ENCODE data around the gene CCNH.

CCNH gene

DNA sequence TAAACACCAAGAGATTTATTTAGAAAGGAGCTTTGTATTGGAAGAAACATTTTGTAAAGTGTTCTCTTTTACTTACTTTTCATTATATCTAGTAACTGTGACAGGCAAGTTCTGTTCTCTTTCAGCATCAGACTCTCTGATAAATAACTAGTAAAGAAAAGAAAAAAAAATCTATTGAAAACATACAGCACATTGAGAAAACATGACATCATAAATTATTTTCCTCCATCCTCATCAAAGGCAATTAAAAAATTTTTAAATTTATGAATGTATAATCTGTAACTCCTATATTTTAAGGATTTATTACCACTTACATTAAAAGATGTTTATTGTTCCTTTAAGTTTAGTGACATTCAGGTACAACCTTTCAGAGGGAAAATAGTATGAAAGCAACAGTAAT lies 11.1 kb downstream of the CCNH start:
- no peak for DNase-seq

- no peak for DNase-seq
Observed at GRCh38 chr5:87400305-87400899, 12.3 kb downstream of the CCNH start.

- no peak for DNase-seq
Observed at GRCh38 chr5:87399720-87400119, 13.0 kb downstream of the CCNH start.

GRCh38 chr5:87398981-87399614 lies 13.6 kb downstream of the CCNH start:
- DNase-seq: no peak

- DNase-seq: no peak
Observed at GRCh38 chr5:87394411-87395165, 18.1 kb downstream of the CCNH start.

DNA sequence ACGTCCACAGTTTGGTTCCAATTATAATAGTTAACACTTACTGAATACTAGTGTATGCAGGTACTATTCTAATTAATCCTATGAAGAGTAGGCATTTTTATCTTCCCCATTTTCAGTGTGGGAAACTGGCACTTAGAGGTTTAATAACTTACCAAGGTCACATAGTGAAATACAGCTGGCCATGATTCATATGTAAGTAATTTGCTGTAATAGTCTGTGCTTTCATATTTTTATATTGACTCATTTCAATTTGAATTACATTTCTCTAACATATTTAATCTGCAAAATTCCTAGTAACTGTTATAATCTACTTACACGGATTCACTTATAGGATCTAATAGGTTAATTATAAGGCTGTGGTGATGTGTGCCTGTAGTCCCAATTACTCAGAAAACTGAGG lies 19.4 kb downstream of the CCNH start:
- DNase-seq: no peak

- no peak for DNase-seq
Observed at GRCh38 chr5:87392801-87393200, 19.9 kb downstream of the CCNH start.

DNA sequence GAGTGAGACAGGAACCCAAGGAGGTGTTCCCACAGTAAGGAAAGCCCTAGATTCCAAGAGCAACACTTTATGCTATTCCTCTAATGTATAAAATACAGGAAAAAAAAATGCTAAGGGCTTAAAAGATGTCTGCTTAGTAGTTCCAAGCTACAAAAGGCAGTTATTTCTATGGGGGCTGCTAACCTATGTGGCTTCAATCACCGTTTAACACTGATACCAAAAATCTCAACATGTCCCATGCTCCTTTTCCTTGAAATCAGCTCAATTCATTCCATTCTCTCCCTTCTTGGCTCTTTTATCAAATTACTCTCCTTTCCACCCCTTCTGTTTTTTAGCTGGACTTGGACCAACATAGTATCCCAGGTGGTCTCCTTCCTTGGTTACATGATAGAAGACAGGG lies 20.6 kb downstream of the CCNH start:
- DNase-seq: no peak

GRCh38 chr5:87390576-87391199 lies 22.0 kb downstream of the CCNH start:
- no peak for DNase-seq

GRCh38 chr5:87390075-87390474 lies 22.7 kb downstream of the CCNH start:
- DNase-seq: no peak

DNA sequence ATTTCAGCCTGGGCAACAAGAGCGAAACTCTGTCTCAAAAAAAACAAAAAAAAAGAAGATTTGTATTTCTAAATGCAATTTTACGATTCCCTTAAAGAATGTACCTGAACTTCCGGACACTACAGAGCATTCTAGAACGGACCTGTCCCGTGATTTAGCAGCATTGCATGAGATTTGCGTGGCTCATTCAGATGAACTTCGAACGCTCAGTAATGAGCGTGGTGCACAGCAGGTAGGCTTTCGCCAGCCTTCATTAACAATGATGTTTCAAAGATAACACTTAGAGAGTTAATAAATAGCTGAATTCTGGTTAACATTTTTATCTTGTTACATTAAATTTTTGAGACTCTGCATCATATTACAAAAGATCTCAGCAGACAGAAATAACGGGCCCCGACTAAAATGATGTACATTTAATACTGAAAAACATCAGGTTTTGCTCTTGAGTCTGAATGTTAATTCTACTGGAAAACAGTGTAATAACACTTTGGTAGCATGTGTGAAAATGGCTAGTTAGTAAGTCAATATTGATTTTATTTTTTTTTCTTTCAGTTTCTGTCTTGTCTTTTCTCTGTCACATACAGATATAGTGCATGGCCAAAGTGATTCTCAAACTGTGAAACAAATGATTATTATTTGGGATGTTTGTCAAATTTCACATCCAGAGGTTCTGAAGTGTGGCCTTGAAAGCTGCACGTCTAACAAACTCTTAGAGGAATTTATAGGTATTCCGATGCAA lies 23.3 kb downstream of the CCNH start:
- no peak for DNase-seq

GRCh38 chr5:87388129-87388528 lies 24.6 kb downstream of the CCNH start:
- no peak for DNase-seq

GRCh38 chr5:87385802-87386201 lies 26.9 kb downstream of the CCNH start:
- DNase-seq: no peak

DNA sequence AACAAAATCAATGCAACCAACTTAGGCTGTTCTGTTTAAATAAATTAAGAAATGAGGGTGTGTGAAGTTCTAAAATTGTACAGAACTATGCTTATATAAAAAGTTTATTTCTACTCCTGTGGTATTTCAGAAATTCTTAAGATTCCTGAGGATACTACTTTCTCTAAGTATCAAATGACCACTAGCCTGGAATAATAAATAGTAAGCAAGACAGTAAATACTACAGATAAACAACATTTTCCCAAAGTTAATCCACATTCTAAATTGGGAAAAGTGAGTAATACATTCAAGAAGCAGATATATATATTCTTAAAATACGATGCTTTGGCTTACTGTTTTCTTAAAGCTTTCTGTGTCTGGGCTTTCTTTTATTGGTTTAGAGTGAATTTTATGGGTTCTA lies 29.5 kb downstream of the CCNH start:
- DNase-seq: no peak

- DNase-seq: no peak
Observed at GRCh38 chr5:87382224-87382623, 30.5 kb downstream of the CCNH start.

GRCh38 chr5:87372705-87373104 lies 40.0 kb downstream of the CCNH start:
- DNase-seq: no peak

DNA sequence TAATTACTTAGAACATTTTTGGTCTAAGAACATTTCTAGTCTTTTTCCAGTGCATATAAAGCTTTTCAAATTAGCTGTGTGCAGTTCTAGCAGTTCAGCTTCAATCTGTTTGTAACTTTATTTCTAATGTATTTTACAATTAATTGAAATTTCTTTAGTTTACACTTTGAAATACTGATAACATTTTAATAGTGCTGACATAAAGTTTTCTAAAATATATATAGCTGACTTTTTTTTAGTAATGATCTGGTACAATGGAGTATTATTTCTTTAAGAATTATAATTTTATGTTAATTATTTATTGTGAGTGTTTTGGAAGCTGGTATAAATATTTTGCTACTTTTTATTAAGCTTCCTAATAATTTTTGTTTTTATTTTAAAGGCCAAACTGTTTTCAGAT lies 43.3 kb downstream of the CCNH start:
- DNase-seq: no peak

DNA sequence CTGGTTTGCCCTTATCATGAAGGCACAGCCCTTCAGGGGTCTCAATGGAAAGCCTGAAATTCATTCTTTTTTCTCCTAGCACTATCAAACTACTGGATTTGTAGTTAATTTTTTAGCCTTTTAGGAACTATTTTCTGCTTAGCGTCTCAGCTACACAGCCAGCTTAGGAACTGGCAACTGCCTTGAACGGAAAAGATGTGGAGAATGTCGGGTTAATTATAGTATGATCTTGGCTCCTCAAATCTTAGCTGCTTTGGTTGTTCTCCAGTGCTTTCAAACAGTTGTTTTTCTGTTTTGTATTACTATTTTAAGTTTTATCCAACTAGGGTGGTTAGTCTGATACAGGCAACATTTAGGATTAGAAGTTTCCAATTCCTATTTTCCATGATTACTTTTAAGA lies 44.1 kb downstream of the CCNH start:
- DNase-seq: no peak

DNA sequence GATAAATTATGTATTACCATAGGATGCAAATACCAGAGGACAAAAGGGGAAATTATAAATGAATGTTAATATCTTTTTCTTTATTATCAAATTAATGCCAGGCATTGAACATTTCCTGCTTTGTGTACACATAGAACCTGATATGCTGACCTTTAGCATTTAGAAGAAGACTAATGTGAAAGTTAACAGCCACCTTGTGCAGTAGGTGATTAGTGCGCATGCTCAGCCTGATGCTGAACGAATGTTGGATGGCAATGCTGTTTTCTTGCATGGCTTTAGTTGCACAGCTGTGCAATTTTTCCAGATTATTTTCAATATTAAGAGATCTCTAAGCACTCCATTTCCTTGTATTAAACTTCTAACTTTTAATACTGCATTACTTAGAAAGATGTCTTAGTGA lies 45.5 kb downstream of the CCNH start:
- no peak for DNase-seq

- no peak for DNase-seq
Observed at GRCh38 chr5:87361536-87362213, 51.1 kb downstream of the CCNH start.

GRCh38 chr5:87361031-87361445 lies 51.7 kb downstream of the CCNH start:
- DNase-seq: no peak

- DNase-seq: no peak
Observed at GRCh38 chr5:87360132-87360531, 52.6 kb downstream of the CCNH start.

GRCh38 chr5:87359106-87359505 lies 53.6 kb downstream of the CCNH start:
- DNase-seq: no peak

All from 8988T (cell line).